HepG2 (cell line): ENCODE measurements around the gene PRKCE. TPM values are rescaled to one million over a fixed set of nuclear protein-coding genes. Genes with fewer than 3 reads are reported as not detected.
A peak's percentile ranks its signal among the peaks of the same experiment; 100 is the strongest.

Experiments
- ATAC-seq: fragments of 200-7000 bp; cut with Tn5 transposase; 3 replicates; pipeline ENCODE4 v1.9.1; 2020; ENCODE audit warnings: mild to moderate bottlenecking, moderate library complexity
- BruUV-seq: library from RNA; stranded (reverse); fragments of 400-500 nt; replicated peaks from 2 replicates; lab custom pipeline; 2021; lab: Mats Ljungman, UMichigan
- CTCF ChIA-PET: fragments of 300-600 bp; formaldehyde crosslinking; extraction: SDS; loops from one replicate; lab custom pipeline; 2021; ENCODE audit warnings: low total read pairs, inconsistent platforms, low intra/inter-chr PET ratio; lab: Yijun Ruan, JAX
- POLR2A ChIA-PET: fragments of 350-600 bp; sonication (Branson Sonifier 250); formaldehyde crosslinking; loops from one replicate; lab custom pipeline; 2020; ENCODE audit warnings: antibody characterized with exemption, inconsistent platforms; lab: Yijun Ruan, JAX
- DNase-seq: peaks from one replicate; pipeline ENCODE4 v3.0.0-alpha.2; 2015; ENCODE audit warnings: low spot score
- FAIRE-seq: peaks from 3 replicates; lab custom pipeline; 2011; peaks lifted over from hg19 to GRCh38; lab: Jason Lieb, UNC
- H2AFZ ChIP-seq: one replicate; pipeline ENCODE4 v1.6.1; 2011; ENCODE audit warnings: low read length, inconsistent platforms
- H3K27ac ChIP-seq: fragments of 300-600 bp; 3 replicates; pipeline ENCODE4 v1.8.0; 2011; ENCODE audit warnings: mixed run types, mild to moderate bottlenecking, mixed read lengths, low read length, inconsistent platforms; ENCODE audit not compliant: insufficient read depth; ENCODE audit errors: extremely low read length
- H3K27me3 ChIP-seq, 2 experiments: fragments of 200-600 bp in 1 of 2; 2 replicates in 1 of 2; 3 replicates in 1 of 2; pipeline versions ENCODE4 v1.6.0 to v1.8.0; 2011; ENCODE audit warnings: low read length in 2 of 2, mild to moderate bottlenecking in 2 of 2, moderate library complexity in 2 of 2, inconsistent platforms in 1 of 2; ENCODE audit not compliant: insufficient read depth in 2 of 2, control insufficient read depth in 1 of 2
- H3K36me3 ChIP-seq, 2 experiments: fragments of 200-600 bp in 1 of 2; replicated peaks in 1 of 2; 2 replicates in 1 of 2; 3 replicates in 1 of 2; pipeline versions ENCODE4 v1.5.1 to v1.8.0; 2011; ENCODE audit warnings: low read length in 2 of 2, inconsistent platforms in 1 of 2; ENCODE audit not compliant: insufficient read depth in 2 of 2, control insufficient read depth in 1 of 2
- H3K4me1 ChIP-seq: 2 replicates; pipeline ENCODE4 v1.5.1; 2012; ENCODE audit warnings: low read length, inconsistent platforms; ENCODE audit not compliant: insufficient read depth
- H3K4me2 ChIP-seq: 2 replicates; pipeline ENCODE4 v1.6.0; 2011; ENCODE audit warnings: low read depth, low read length, inconsistent platforms
- H3K4me3 ChIP-seq, 3 experiments: fragments of 200-600 bp in 1 of 3; sonication (generic), shearing (Covaris generic) in 1 of 3; replicated peaks in 1 of 3; 2 replicates each; pipeline ENCODE4 v1.5.1; 2011 to 2016; ENCODE audit warnings: low read length in 3 of 3, inconsistent platforms in 2 of 3, low read depth in 2 of 3, mild to moderate bottlenecking in 2 of 3, control low read depth in 1 of 3, mixed read lengths in 1 of 3; ENCODE audit not compliant: insufficient read depth in 1 of 3
- H3K79me2 ChIP-seq: one replicate; pipeline ENCODE4 v1.6.1; 2011; ENCODE audit warnings: low read length, inconsistent platforms; ENCODE audit not compliant: insufficient read depth
- H3K9ac ChIP-seq: 2 replicates; pipeline ENCODE4 v1.6.0; 2011; ENCODE audit warnings: mild to moderate bottlenecking, low read depth, low read length, inconsistent platforms; ENCODE audit not compliant: insufficient read depth
- H3K9me3 ChIP-seq: 2 replicates; pipeline ENCODE4 v1.5.1; 2012; ENCODE audit warnings: mild to moderate bottlenecking, low read length
- H4K20me1 ChIP-seq: 2 replicates; pipeline ENCODE4 v1.6.0; 2011; ENCODE audit warnings: inconsistent platforms, mild to moderate bottlenecking, low read length, moderate library complexity; ENCODE audit not compliant: insufficient read depth
- ARID2 ChIP-seq: sonication (generic); formaldehyde crosslinking; IDR thresholded peaks from 2 replicates; pipeline ENCODE4 v1.8.1; 2022; ENCODE audit warnings: mild to moderate bottlenecking, missing genetic modification reagents, borderline replicate concordance
- FOXK2 ChIP-seq: fragments of 450-650 bp; IDR thresholded peaks from 2 replicates; pipeline ENCODE4 v1.6.1; 2016
- TBL1XR1 ChIP-seq: fragments of 150-350 bp; IDR thresholded peaks from 2 replicates; pipeline ENCODE4 v1.6.1; 2014; ENCODE audit warnings: borderline replicate concordance, low read length; ENCODE audit not compliant: partially characterized antibody
- WGBS: methylation state at CpG from one replicate; pipeline ENCODE4 v1.1.6; 2017; ENCODE audit warnings: low lambda C conversion rate; 5-methylcytosine and 5-hydroxymethylcytosine counted together
- in situ Hi-C: cut with HindIII; loops from 2 replicates; pipeline ENCODE4 v1.10.0; 2017; ENCODE audit warnings: low pct_unique_long_range_greater_than_20kb; ENCODE audit not compliant: extremely low pct_ligation_motif_present
- intact Hi-C: fragments of 100-400 bp; cut with micrococcal nuclease; formaldehyde crosslinking; loops from one replicate; pipeline ENCODE4 v1.10.0; 2022; ENCODE audit not compliant: unreplicated experiment
- polyA plus RNA-seq, 8 experiments: library from polyadenylated mRNA; depleted of rRNA in 3 of 8; stranded (reverse) in 7 of 8; unstranded in 1 of 8; fragments of >200 nt; fragmentation: Illumina TruSeq in 4 of 8; extraction: Trizol in 4 of 8; gene quantifications; 2 replicates each; pipeline versions ENCODE4 v1.2.1 to v1.2.3, GENCODE V29; 2011 to 2016; ENCODE audit warnings: low read depth in 4 of 8, missing spikeins in 1 of 8, mixed read lengths in 1 of 8; ENCODE audit not compliant: insufficient read depth in 1 of 8
- total RNA-seq, 5 experiments: library from RNA; depleted of rRNA; stranded (reverse); fragments of >200 nt; fragmentation: Illumina TruSeq; extraction: Trizol; gene quantifications; 2 replicates each; pipeline ENCODE4 v1.2.3, GENCODE V29; 2016; ENCODE audit warnings: low read depth in 1 of 5
- TF ChIP-seq, protein P1 (sequence below): IDR thresholded peaks from 2 replicates; pipeline ENCODE4 v1.6.1; 2016; ENCODE audit warnings: low read depth, missing genetic modification reagents, missing compliant biosample characterization
- TF ChIP-seq, protein P2 (sequence below): sonication (generic); formaldehyde crosslinking; IDR thresholded peaks from 2 replicates; pipeline ENCODE4 v1.4.0; 2020; ENCODE audit warnings: missing genetic modification reagents, borderline replicate concordance

PRKCE gene
- total and polyA plus RNA-seq, 2 of the 13 experiments (the other 11 are each of a cell fraction or from before 2014, with no cell fraction given) = 1.0 to 3.9 TPM

DNA sequence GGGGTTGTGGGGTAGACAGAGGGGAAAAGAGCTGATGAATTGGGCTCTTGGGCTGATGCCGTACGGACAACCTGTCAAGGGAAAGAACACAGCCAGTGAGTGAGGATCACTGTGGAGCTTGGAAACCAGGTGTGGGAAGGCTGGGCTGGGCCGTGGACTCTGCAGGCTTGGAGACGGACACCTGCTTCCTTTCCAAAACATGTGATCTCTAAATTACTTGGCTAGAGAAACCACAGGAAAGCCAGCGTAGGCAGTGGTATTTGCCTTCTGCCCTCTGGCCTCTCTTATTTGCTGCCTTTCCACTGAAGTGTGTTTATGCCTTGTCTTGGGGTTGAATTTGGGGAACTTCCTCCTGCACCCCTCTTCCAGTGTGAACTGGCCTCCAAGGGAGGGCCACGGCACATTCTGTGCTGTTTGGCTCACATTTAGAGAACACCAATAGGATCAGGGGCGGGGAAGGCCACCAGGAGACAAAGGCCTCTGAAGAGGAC lies 267.7 kb downstream of the PRKCE start:
- POLR2A ChIA-PET = no interaction called here
- DNase-seq = no peak
- H3K9me3 ChIP-seq = no peaks in the 10 kb centered on the region
- CTCF ChIA-PET = no interaction called here
- no peak for ATAC-seq
- WGBS = 61% methylated on average over 7 of the region's 7 CpGs
- no peaks in the 10 kb centered on the region for H3K36me3 ChIP-seq
- H3K27ac ChIP-seq = no peak overlapping the region
- H2AFZ ChIP-seq = no peak overlapping the region
- intact Hi-C loops = no loop called here
- FAIRE-seq = no peak
- 0 out of 2 replicates have a peak, but pooled peaks cover 11% of the 10 kb centered on the region for H3K4me1 ChIP-seq
- no TSS peak for BruUV-seq
- in situ Hi-C loops = no loop called here
- H3K9ac ChIP-seq = no peak overlapping the region
- no peak for TF ChIP-seq FOXK2
- TF ChIP-seq ARID2 (CRISPR knock-in tag) = no peak
- no peak for TF ChIP-seq TBL1XR1
- no peak overlapping the region for H3K4me3 ChIP-seq
- no peaks in the 10 kb centered on the region for H4K20me1 ChIP-seq
- no peak overlapping the region for H3K4me2 ChIP-seq
- H3K79me2 ChIP-seq = no peaks in the 10 kb centered on the region
- no peaks in the 10 kb centered on the region for H3K27me3 ChIP-seq

DNA sequence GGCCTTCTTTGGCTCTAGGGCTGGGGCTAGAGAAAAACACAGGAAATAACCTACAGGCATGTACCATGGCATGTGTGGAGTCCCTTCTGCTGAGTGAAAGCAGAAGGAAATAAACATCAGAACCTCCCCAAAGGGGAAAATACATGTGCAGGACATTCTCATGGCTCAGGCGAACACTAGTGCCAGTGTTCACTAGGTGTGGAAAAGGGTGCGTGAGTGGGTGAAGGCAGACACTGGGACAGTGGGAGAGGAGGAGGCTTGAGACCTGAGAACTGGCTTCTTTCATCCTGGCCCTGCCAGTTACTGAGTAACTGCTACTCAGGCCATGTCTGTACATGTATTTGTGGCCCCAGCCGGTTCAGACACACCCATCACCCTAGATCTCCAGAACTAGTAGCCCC lies 268.2 kb downstream of the PRKCE start:
- Histone ChIP-seq H3K27me3 (no peaks in the 10 kb centered on the region), H3K4me2 (no peak overlapping the region), H3K36me3 (no peaks in the 10 kb centered on the region), H3K9me3 (no peaks in the 10 kb centered on the region), H4K20me1 (no peaks in the 10 kb centered on the region), H3K4me3 (no peak overlapping the region), H3K27ac (no peak overlapping the region), H3K79me2 (no peaks in the 10 kb centered on the region), H3K4me1 (0 out of 2 replicates have a peak, but pooled peaks cover 11% of the 10 kb centered on the region), H2AFZ (no peak overlapping the region), H3K9ac (no peak overlapping the region)
- FAIRE-seq (no peak), ATAC-seq (0 out of 3 replicates have a peak, but pooled peaks have one; percentile 46), DNase-seq (no peak)
- POLR2A ChIA-PET = no interaction called here
- in situ Hi-C loops (no loop called here), intact Hi-C loops (no loop called here)
- CTCF ChIA-PET = no interaction called here
- WGBS = 53% methylated on average over 3 of the region's 3 CpGs
- BruUV-seq = no TSS peak
- TF ChIP-seq, protein P1, sequence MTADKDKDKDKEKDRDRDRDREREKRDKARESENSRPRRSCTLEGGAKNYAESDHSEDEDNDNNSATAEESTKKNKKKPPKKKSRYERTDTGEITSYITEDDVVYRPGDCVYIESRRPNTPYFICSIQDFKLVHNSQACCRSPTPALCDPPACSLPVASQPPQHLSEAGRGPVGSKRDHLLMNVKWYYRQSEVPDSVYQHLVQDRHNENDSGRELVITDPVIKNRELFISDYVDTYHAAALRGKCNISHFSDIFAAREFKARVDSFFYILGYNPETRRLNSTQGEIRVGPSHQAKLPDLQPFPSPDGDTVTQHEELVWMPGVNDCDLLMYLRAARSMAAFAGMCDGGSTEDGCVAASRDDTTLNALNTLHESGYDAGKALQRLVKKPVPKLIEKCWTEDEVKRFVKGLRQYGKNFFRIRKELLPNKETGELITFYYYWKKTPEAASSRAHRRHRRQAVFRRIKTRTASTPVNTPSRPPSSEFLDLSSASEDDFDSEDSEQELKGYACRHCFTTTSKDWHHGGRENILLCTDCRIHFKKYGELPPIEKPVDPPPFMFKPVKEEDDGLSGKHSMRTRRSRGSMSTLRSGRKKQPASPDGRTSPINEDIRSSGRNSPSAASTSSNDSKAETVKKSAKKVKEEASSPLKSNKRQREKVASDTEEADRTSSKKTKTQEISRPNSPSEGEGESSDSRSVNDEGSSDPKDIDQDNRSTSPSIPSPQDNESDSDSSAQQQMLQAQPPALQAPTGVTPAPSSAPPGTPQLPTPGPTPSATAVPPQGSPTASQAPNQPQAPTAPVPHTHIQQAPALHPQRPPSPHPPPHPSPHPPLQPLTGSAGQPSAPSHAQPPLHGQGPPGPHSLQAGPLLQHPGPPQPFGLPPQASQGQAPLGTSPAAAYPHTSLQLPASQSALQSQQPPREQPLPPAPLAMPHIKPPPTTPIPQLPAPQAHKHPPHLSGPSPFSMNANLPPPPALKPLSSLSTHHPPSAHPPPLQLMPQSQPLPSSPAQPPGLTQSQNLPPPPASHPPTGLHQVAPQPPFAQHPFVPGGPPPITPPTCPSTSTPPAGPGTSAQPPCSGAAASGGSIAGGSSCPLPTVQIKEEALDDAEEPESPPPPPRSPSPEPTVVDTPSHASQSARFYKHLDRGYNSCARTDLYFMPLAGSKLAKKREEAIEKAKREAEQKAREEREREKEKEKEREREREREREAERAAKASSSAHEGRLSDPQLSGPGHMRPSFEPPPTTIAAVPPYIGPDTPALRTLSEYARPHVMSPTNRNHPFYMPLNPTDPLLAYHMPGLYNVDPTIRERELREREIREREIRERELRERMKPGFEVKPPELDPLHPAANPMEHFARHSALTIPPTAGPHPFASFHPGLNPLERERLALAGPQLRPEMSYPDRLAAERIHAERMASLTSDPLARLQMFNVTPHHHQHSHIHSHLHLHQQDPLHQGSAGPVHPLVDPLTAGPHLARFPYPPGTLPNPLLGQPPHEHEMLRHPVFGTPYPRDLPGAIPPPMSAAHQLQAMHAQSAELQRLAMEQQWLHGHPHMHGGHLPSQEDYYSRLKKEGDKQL (CRISPR knock-in tag) = no peak
- TF ChIP-seq, protein P2, sequence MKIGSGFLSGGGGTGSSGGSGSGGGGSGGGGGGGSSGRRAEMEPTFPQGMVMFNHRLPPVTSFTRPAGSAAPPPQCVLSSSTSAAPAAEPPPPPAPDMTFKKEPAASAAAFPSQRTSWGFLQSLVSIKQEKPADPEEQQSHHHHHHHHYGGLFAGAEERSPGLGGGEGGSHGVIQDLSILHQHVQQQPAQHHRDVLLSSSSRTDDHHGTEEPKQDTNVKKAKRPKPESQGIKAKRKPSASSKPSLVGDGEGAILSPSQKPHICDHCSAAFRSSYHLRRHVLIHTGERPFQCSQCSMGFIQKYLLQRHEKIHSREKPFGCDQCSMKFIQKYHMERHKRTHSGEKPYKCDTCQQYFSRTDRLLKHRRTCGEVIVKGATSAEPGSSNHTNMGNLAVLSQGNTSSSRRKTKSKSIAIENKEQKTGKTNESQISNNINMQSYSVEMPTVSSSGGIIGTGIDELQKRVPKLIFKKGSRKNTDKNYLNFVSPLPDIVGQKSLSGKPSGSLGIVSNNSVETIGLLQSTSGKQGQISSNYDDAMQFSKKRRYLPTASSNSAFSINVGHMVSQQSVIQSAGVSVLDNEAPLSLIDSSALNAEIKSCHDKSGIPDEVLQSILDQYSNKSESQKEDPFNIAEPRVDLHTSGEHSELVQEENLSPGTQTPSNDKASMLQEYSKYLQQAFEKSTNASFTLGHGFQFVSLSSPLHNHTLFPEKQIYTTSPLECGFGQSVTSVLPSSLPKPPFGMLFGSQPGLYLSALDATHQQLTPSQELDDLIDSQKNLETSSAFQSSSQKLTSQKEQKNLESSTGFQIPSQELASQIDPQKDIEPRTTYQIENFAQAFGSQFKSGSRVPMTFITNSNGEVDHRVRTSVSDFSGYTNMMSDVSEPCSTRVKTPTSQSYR (CRISPR knock-in tag) = no peak
